Adipocyte (in vitro differentiated cells): ENCODE results near the gene ESYT2.
A peak's percentile ranks its signal among the peaks of the same experiment; 100 is the strongest.
"Not testable (repeated sequence)": the region's sequence is repeated elsewhere in the genome, so short reads cannot be mapped to it uniquely, and the experiment has no call there.

Experiments
- DNase-seq: peaks from one replicate; pipeline ENCODE4 v3.0.0-alpha.2; 2015; ENCODE audit warnings: low read depth
- H3K27me3 ChIP-seq: replicated peaks from 2 replicates; pipeline ENCODE4 v1.7.0; 2013; ENCODE audit warnings: mild to moderate bottlenecking, low read length, moderate library complexity; ENCODE audit not compliant: control insufficient read depth, insufficient read depth
- H3K36me3 ChIP-seq: 2 replicates; pipeline ENCODE4 v1.7.0; 2013; ENCODE audit warnings: low read length, mild to moderate bottlenecking, moderate library complexity; ENCODE audit not compliant: control insufficient read depth, insufficient read depth, severe bottlenecking
- H3K4me1 ChIP-seq: 2 replicates; pipeline ENCODE4 v1.7.0; 2013; ENCODE audit warnings: mild to moderate bottlenecking, low read length, moderate library complexity; ENCODE audit not compliant: control insufficient read depth, insufficient read depth
- H3K4me3 ChIP-seq: 2 replicates; pipeline ENCODE4 v1.7.0; 2013; ENCODE audit warnings: mild to moderate bottlenecking, low read length, moderate library complexity
- H3K9ac ChIP-seq: 2 replicates; pipeline ENCODE4 v1.7.0; 2013; ENCODE audit warnings: mild to moderate bottlenecking, low read length, moderate library complexity
- H3K9me3 ChIP-seq: 2 replicates; pipeline ENCODE4 v1.7.0; 2013; ENCODE audit warnings: mild to moderate bottlenecking, low read length, moderate library complexity; ENCODE audit not compliant: control insufficient read depth

ESYT2 gene

GRCh38 chr7:158849768-158850544 is 20.6 kb upstream of the ESYT2 start:
- peaks cover 14% of the 10 kb centered on the region for H3K4me1 ChIP-seq
- H3K27me3 ChIP-seq: no peaks in the 10 kb centered on the region
- no peak overlapping the region for H3K4me3 ChIP-seq
- no peaks in the 10 kb centered on the region for H3K9me3 ChIP-seq
- no peak for DNase-seq
- no peak overlapping the region for H3K9ac ChIP-seq
- no peaks in the 10 kb centered on the region for H3K36me3 ChIP-seq

GRCh38 chr7:158849442-158849767 is 20.1 kb upstream of the ESYT2 start:
- Histone ChIP-seq H3K27me3 (no peaks in the 10 kb centered on the region), H3K36me3 (no peaks in the 10 kb centered on the region), H3K9me3 (no peaks in the 10 kb centered on the region), H3K9ac (no peak overlapping the region), H3K4me3 (no peak overlapping the region), H3K4me1 (peaks cover 14% of the 10 kb centered on the region)
- DNase-seq: no peak

GRCh38 chr7:158847451-158847866 is 18.1 kb upstream of the ESYT2 start:
- peak; percentile 26 for DNase-seq
- Histone ChIP-seq H3K9ac (peak overlapping the region; percentile 67), H3K27me3 (no peaks in the 10 kb centered on the region), H3K4me3 (peak overlapping the region; percentile 75), H3K36me3 (no peaks in the 10 kb centered on the region), H3K4me1 (peaks cover 24% of the 10 kb centered on the region), H3K9me3 (no peaks in the 10 kb centered on the region)

- Histone ChIP-seq H3K4me1 (peaks cover 24% of the 10 kb centered on the region), H3K4me3 (no peak overlapping the region), H3K9me3 (no peaks in the 10 kb centered on the region), H3K36me3 (no peaks in the 10 kb centered on the region), H3K27me3 (no peaks in the 10 kb centered on the region), H3K9ac (no peak overlapping the region)
- no peak for DNase-seq
Measured at GRCh38 chr7:158846304-158846703, 17.0 kb upstream of the ESYT2 start.

GRCh38 chr7:158843771-158844170 is 14.5 kb upstream of the ESYT2 start:
- Histone ChIP-seq H3K9me3 (no peaks in the 10 kb centered on the region), H3K36me3 (no peaks in the 10 kb centered on the region), H3K4me1 (peaks cover 24% of the 10 kb centered on the region), H3K9ac (no peak overlapping the region), H3K27me3 (no peaks in the 10 kb centered on the region), H3K4me3 (no peak overlapping the region)
- DNase-seq: no peak

- Histone ChIP-seq H3K4me1 (peaks cover 16% of the 10 kb centered on the region), H3K27me3 (no peaks in the 10 kb centered on the region), H3K9me3 (no peaks in the 10 kb centered on the region), H3K4me3 (no peak overlapping the region), H3K9ac (no peak overlapping the region), H3K36me3 (no peaks in the 10 kb centered on the region)
- no peak for DNase-seq
Measured at GRCh38 chr7:158842486-158842885, 13.2 kb upstream of the ESYT2 start.

GRCh38 chr7:158840604-158841003 is 11.3 kb upstream of the ESYT2 start:
- DNase-seq: no peak
- H3K9ac ChIP-seq: no peak overlapping the region
- no peaks in the 10 kb centered on the region for H3K27me3 ChIP-seq
- peaks cover 9% of the 10 kb centered on the region for H3K4me1 ChIP-seq
- H3K4me3 ChIP-seq: no peak overlapping the region
- H3K36me3 ChIP-seq: no peaks in the 10 kb centered on the region
- no peaks in the 10 kb centered on the region for H3K9me3 ChIP-seq

GRCh38 chr7:158839177-158839576 is 9.9 kb upstream of the ESYT2 start:
- H3K9me3 ChIP-seq, H3K27me3 ChIP-seq, DNase-seq, H3K4me3 ChIP-seq, H3K36me3 ChIP-seq, H3K9ac ChIP-seq: not testable (repeated sequence)
- H3K4me1 ChIP-seq: peaks cover 17% of the 10 kb centered on the region

GRCh38 chr7:158837790-158838637 is 8.7 kb upstream of the ESYT2 start:
- Histone ChIP-seq H3K4me3 (no peak overlapping the region), H3K9me3 (no peaks in the 10 kb centered on the region), H3K9ac (no peak overlapping the region), H3K4me1 (peaks cover 10% of the 10 kb centered on the region), H3K36me3 (no peaks in the 10 kb centered on the region), H3K27me3 (no peaks in the 10 kb centered on the region)
- no peak for DNase-seq

- Histone ChIP-seq H3K9ac (no peak overlapping the region), H3K4me3 (no peak overlapping the region), H3K4me1 (peaks cover 10% of the 10 kb centered on the region), H3K27me3 (no peaks in the 10 kb centered on the region), H3K9me3 (no peaks in the 10 kb centered on the region), H3K36me3 (no peaks in the 10 kb centered on the region)
- no peak for DNase-seq
Measured at GRCh38 chr7:158836692-158837091, 7.4 kb upstream of the ESYT2 start.

GRCh38 chr7:158834878-158835784 is 5.8 kb upstream of the ESYT2 start:
- Histone ChIP-seq H3K4me1 (peaks cover 15% of the 10 kb centered on the region), H3K27me3 (no peaks in the 10 kb centered on the region), H3K9ac (peak overlapping the region; percentile 47), H3K36me3 (no peaks in the 10 kb centered on the region), H3K4me3 (peak overlapping the region; percentile 44), H3K9me3 (no peaks in the 10 kb centered on the region)
- DNase-seq: no peak
